GM12872 (cell line): ENCODE measurements around the gene KCNS3.

Source experiments
- CTCF ChIP-seq: IDR thresholded peaks from 3 replicates; pipeline ENCODE4 v1.5.1; 2011; ENCODE audit warnings: low read depth, mild to moderate bottlenecking, low read length, moderate library complexity; ENCODE audit not compliant: insufficient read depth

Gene KCNS3

GRCh38 chr2:17878281-17879136 lies at the start of gene KCNS3:
TSS of gene KCNS3 (plus strand) at chr2:17878667. CDS start at chr2:17931009, 52,342 bp downstream.
- TF ChIP-seq CTCF = no peak

- TF ChIP-seq CTCF = peak; percentile 91
Measured at GRCh38 chr2:17830053-17831034, 48.1 kb upstream of the KCNS3 start.

- TF ChIP-seq CTCF = no peak
Measured at GRCh38 chr2:17835516-17835915, 43.0 kb upstream of the KCNS3 start.

GRCh38 chr2:17839959-17840358 lies 38.5 kb upstream of the KCNS3 start:
- no peak for TF ChIP-seq CTCF

GRCh38 chr2:17843457-17843856 lies 35.0 kb upstream of the KCNS3 start:
- no peak for TF ChIP-seq CTCF

- TF ChIP-seq CTCF = no peak
Measured at GRCh38 chr2:17845806-17846205, 32.7 kb upstream of the KCNS3 start.

GRCh38 chr2:17846676-17847075 lies 31.8 kb upstream of the KCNS3 start:
- no peak for TF ChIP-seq CTCF
